NCI-H1930 (cell line): ENCODE data around the gene SPPL3.

Experiments
- DNase-seq, 2 experiments: peaks; one replicate each; lab custom pipeline; 2025; lab: John Stamatoyannopoulos, UW

The SPPL3 gene

GRCh38 chr12:120784804-120785203 is 119.4 kb downstream of the SPPL3 start:
- no peak for DNase-seq

GRCh38 chr12:120783197-120783596 is 121.0 kb downstream of the SPPL3 start:
- no peak for DNase-seq

GRCh38 chr12:120775862-120776552 is 128.2 kb downstream of the SPPL3 start:
- no peak for DNase-seq

GRCh38 chr12:120774169-120774916 is 129.8 kb downstream of the SPPL3 start:
- no peak for DNase-seq

GRCh38 chr12:120771097-120771496 is 133.1 kb downstream of the SPPL3 start:
- DNase-seq = no peak

GRCh38 chr12:120767071-120768024 is 136.8 kb downstream of the SPPL3 start:
- DNase-seq = no peak

- no peak for DNase-seq
Measured at GRCh38 chr12:120766566-120766965, 137.6 kb downstream of the SPPL3 start.

- DNase-seq = no peak
Measured at GRCh38 chr12:120764816-120765215, 139.3 kb downstream of the SPPL3 start.

GRCh38 chr12:120763250-120763649 is 140.9 kb downstream of the SPPL3 start:
- DNase-seq = no peak

- DNase-seq = no peak
Measured at GRCh38 chr12:120762086-120762485, 142.1 kb downstream of the SPPL3 start.

- DNase-seq = no peak
Measured at GRCh38 chr12:120761519-120761934, 142.6 kb downstream of the SPPL3 start.

GRCh38 chr12:120760349-120761254 is 143.6 kb downstream of the SPPL3 start:
- DNase-seq = no peak

GRCh38 chr12:120759591-120760348 is 144.4 kb downstream of the SPPL3 start:
- DNase-seq = no peak

GRCh38 chr12:120758798-120759590 is 145.2 kb downstream of the SPPL3 start:
- no peak for DNase-seq

- no peak for DNase-seq
Measured at GRCh38 chr12:120757949-120758348, 146.2 kb downstream of the SPPL3 start.

- DNase-seq = no peak
Measured at GRCh38 chr12:120757226-120757742, 146.9 kb downstream of the SPPL3 start.

GRCh38 chr12:120755269-120755668 is 148.9 kb downstream of the SPPL3 start:
- DNase-seq = no peak

- no peak for DNase-seq
Measured at GRCh38 chr12:120754792-120755191, 149.4 kb downstream of the SPPL3 start.

GRCh38 chr12:120751389-120751788 is 152.8 kb downstream of the SPPL3 start:
- DNase-seq = no peak
